Cerebellar cortex (tissue), 1 donor: ENCODE measurements around the gene HDAC4.
A peak's percentile ranks its signal among the peaks of the same experiment; 100 is the strongest.

Experiments used
- DNase-seq: peaks from one replicate; pipeline ENCODE4 v3.0.0-alpha.2; 2015; ENCODE audit warnings: low spot score

HDAC4 gene

DNA sequence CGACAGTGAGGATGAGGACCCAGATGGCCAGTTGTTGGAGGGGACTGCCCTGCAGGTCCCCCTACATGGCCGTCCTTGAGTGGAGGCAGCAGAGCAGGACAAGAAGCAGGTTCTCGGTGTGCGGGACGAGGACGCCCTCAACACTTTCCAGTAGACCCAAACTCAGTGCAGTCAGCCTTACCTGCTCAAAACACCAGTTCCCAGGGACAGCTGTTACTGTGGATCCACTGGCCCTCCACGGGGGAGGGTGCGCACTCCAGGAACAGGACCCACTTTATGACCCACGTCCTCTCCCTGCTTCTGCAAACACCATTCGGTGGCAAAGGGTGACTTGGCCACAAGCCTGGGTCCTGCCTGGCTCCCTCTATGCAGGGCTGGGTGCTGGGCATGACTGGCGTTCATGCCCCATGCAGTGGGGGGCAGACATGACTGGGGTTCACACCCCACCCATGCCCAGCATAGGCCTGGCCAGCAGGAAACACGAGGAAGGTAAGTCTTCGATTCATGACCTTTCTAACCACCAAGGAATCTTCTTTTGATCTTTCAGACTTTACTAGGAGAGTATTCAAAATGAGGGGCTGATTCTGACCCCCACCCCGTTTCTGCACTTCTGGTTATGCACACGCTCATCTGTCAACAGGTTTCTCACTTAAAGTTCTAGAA, 233.7 kb downstream of the HDAC4 start:
- DNase-seq, result no peak

DNA sequence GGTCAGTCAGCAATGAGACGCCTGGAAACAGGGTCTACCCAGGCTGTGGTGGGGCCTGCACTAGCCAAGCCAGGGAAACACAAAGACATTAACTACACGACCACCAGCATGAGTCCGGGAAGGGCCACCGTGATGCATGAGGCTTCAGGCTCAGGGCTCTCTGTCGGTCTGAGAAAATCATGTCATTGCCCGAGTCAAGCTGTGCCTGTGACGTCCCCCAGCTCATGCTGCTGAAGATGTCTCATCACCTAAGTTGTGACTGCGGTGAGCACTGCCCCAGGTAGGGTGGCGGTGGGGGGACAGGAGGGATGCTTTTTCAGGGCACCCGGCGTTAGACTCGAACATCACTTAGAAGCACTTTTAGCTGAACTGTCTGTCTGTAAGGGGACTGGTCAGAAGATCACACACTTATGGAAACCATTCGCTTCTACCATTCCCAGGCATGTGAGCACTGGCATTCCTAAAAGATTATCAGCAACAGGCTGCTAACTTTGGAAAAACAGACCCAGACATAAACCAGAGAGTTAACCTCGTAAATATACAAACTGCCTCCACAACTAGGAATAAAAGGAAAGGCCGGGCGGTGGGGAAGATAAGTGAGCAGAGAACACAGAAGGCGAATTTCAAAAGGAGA, 234.5 kb downstream of the HDAC4 start:
- no peak for DNase-seq

DNA sequence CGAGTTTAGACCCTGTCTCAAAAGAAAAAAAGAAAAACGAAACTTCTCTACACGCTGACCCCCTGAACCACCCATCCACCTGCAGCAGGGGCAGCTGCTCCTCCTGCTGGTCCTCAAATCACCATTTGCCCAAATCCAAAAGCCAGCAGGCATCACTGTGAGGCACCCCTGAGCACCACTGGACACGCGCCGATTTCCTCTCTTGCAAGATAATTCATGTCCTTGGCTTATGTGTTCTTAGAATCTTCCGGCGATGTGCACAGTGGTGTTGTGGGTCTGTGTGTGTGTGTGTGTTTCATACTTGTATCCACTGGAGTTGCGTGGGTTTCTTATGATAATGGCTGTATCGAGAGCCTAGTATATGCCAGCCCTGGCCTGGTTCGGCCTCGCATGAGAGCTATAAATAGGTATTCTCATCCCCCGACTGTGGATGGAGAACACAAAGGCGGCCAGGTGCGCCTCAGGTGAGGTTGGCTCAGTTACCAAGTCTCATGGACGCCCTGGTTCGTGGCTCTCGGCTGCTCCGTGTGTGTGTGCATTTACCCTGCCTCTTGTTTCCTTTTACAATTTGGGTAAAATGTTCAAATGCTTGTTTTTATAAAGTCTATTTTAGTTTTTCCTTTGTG, 235.5 kb downstream of the HDAC4 start:
- DNase-seq, result peak; percentile 25

DNA sequence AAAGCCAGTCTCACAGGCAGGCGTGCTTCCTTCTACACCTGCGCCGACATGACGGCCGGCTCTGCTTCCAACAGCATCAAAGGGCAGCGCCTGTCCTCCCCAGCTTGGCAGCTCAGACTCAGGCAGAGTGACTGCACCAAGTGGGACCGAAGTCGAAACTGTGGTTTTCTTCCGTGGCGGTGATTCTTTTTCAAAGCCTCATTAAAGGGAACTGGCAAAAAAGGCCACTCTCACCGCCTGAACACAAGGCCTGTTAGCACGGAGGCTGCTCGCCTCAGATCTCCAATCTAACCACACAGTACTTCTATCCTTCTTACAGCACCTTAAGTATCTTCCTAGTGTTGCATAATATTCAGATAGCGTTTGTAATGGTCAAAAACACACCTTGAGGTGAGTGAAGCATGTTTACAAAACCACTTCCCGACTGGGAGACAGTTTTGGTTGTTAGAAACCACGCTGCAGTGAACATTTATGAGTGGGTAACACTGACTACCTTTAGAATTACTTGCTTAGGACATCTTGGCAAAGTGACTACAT, 236.4 kb downstream of the HDAC4 start:
- no peak for DNase-seq

DNA sequence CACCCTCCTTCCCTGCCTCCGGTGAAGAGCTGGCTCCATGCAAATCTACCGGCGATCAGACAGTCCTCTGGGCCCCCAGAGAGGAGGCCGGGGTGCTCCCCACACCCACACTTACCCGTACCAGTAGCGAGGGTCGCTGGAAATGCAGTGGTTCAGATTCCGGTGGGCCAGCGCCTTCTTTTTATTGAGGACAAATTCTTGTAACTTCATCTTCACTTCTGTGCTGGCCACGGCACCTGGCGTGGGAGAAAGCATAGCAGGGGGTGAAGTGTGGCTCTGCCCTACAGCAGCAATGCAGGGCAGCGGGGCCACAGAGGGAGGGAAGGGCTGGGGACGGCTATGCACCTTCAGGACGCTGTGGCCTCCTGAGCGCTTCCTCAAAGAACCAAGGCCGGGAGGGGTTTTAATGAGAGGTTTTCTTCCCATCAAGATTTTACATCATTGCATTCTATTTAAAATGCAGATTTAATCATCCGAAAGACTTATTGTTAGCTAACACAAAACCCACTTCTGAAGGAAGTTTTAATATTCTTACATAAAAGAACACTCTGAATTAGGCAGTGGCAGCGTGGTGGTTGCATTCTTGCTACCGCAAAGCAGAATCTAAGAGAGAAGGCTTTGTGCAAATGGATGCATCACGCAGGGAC, 237.0 kb downstream of the HDAC4 start:
- DNase-seq, result no peak

DNA sequence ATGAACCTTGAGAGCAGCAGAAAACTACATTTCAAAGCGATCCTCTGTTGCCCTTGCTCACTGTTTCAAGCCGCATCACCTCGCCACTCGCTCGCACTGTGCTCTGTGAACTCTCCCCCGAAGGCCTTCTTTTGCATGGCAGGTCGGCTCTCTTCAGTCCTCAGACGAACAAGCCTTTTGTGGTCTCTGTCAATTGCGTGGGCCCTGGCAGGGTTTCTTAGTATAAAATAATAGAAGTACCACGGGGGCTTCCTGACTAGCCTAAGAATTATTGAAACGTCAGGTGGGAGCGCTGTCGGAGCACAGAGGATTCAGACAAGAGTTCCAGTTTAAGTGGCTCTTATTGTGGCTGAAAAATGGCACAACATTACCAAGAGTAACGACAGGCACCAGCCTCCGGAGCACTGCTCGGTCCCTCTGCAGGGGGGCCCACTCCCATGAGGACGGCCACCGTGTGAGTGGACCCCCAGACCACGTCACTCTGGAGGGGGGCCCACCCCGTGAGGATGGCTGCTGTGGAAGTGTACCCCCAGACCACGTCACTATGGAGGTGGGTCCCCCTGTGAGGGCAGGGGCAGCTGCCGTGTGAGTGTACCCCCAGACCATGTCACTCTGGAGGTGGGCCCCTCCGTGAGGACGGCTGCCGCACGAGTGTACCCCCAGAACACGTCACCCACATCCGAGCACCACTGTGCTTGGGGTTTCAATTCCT, 237.7 kb downstream of the HDAC4 start:
- no peak for DNase-seq

DNA sequence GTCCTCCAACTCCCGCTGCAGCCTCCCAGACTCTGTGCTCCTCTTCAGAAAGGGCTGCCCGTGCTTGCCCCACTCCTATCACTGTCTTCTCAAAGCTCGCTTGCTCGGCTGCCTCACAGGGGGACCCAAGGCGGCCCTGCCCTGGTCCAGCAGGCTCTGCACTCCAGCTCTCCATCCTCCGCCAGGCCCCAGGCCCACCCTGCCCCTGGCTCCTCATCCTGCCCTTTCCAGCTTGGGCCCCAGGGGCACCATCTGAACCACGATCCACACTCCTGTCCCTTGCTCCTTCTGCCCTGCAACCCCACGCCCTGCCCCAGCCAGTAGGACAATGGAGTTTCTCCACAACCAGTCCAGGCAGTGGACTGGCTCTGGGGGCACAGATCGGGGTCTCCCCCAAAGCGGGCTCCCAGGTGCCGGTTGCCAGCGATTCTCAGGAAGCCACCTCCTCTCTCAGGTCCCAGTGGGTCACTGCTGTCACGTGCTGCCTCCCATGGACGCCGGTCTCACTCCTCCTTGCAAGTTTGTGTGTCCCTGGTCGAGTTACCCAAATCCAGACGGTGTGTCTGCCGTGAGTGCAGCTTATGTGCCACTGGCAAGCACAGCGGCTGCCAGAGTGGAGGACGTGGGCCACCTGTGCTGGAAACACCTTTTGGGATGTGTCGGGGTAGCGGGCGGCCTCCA, 238.5 kb downstream of the HDAC4 start:
- DNase-seq, result no peak

DNA sequence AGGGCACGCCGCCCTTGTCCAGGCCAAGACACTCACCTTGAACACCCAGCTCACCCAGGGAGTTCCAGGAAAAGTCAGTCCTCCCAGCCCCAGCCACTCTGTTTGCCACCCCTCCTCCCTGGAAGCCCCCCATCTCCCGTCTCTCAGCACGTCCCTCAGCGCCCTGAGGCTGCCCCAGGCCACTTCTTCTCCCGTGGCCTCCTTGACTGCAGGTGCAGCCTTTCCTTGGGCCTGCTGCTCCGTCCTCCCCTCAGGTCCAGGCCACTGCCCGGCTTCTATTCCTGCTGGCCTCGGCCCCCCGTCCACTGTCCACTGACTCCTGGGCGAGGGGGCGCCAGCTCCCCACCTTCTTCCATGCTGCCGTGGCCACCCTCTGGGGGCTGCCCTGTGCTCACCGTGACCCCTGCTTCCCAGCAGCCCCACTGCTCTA, 239.1 kb downstream of the HDAC4 start:
- no peak for DNase-seq

DNA sequence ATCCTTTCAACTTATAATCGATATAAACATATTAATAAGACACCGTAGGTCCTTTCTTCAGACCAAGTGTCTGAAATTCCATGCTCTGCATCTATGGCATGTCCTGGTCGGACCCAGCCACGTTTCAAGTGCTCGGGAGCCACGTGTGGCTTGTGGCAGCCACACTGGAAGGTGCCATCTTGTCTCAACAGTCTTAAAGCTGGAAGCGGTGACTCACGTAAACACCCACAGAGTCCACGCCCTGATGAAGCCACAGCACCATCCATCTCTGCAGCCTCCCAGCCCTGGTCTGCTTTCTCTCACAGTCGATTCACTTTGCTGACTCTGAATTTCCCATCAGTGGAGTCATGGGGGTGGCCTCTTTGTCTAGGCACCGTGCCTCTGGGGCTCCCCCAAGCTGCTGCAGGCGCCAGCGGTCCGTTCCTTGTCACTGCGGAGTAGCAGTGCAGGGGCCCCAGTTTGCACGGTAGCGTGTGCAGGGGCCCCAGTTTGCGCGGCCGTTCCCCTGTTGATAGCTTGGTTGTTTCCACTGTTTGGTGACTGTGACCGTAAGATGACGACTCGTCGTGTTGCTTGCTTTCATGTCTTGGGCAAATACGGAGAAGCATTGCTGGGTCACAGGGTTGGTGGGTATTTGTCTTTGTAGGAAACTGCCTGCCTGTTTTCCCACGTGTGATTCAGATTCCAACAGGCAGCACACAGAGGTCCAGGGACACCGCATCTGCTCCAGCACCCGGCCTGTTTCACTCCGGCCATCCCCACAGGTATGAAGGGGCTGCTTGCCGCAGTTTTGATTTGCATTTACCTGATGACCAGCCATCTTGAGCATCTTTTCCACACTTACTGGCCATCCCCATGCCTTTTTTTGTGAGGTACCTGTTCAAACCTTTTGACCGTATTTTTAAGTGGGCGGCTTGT, 240.3 kb downstream of the HDAC4 start:
- no peak for DNase-seq

DNA sequence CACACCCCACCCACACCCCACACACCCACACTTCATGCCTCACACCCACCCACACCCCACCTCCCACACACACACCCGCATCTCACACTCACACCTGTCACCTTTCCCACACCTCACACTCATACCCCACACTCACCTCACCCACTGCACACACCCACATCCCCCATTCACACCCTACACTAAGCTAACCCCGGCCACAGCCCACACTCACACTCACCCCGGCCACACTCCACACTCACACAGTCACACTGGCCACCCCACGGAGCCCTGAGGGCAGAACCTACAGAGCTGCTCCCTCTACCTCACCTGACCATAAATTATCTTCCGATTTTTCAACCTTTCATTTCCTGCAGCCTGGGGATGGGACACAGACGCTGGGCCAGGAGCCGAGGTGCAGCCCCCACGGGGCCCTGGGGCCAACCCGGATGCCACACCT, 241.3 kb downstream of the HDAC4 start:
- DNase-seq, result no peak

DNA sequence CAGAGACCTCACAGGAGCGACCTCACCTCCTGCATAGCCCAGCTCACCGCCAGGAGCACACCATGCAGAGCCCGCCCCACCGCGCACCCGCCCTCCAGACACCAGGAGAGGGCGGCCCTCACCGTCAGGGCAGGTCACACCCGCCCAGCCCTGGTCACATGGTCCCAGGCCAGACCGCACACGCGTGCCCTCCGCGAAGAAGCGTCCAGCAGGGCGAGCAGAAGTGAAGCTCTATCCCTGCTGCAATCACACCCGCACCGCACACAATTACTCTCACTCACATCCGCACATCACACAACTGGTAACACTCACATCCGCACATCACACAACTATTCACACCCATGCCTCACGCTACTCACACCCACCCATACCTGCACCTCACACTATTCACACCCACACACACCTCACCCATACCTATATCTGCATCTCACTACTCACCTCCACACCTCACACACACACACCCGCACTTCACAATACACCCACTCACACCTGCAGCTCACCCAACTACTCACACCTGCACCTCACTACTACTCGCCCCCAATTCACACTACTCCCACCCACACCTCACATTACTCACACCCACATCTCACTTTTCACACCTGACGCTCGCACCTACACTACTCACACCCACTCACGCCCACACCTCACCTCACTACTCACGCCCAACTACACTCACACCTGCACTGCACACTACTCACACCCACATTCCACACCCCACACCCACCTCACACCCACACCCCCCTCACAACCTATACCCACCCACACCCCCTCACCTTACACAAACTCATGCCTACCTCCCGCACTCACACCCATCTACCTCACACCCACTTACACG, 242.0 kb downstream of the HDAC4 start:
- no peak for DNase-seq

DNA sequence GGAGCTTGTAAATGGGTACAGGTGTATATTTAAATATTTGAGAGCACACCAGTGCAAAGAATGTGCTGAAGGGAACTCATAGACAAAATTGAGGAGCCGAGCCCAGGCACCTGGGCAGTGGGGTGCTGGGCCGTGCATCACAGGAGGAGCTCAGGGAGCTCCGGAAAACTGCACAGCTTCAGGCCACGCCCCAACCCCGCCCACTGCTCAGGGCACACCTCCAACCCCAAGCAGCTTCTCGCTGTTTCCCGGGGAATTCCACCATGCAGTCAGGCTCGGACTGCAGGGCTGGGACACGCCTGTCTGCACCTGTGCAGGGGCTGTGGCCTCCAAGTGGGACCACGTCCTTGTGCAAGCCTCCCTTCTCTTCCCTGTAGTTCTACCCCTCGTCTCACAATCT, 243.0 kb downstream of the HDAC4 start:
- no peak for DNase-seq

DNA sequence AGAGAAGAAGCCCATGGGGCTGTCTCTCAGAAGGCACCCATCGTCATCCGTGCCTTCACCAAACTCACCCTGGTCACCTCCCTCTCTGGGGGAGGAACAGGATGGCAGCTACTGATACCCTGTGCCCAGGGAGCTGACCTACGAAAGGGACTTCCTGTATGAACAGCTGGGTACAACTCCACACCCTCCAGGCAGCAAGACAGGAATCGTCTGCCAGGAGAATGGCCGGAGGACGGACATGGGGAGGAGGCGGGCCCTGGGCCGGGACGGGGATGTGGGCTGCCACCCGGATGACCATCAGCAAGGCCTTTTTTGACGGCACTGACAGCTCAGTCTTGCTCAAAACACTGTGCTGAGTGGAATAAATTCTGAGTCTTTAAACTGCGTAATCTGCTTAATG, 243.6 kb downstream of the HDAC4 start:
- no peak for DNase-seq

DNA sequence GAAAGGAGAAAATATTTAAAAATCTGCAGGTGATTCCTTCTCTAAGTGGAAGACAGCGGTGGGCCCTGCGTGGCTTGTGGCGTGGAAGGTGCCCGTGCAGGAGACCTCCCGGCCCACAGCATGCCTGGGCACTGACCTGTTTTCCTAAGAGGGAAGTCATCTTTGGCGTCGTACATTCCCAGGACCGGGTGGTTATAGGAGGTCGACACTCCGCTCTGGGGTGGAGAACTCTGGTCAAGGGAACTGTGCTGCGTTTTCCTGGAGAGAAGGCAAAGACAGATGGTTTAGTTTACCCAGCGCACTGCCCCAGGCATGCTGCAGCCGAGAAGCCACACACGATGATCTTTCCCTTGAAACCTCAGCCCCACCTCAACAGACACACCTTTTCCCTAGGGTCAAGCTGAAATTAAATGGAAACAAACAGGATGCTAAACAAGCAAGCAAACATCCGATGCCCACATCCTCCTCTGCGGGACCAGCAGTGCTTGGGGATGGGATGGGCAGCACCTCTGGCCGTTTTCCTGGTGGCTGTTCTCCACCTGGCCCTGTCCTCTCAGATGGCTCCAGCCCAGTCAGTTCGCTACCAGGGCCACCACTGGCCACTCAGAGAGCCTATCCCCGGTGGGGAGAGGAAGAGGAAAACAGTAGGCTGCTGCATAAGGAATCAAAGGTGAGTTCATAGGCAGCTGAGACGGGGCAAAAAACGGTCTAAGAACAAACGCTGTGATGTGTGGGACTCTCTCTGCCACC, 244.1 kb downstream of the HDAC4 start:
- DNase-seq, result no peak

DNA sequence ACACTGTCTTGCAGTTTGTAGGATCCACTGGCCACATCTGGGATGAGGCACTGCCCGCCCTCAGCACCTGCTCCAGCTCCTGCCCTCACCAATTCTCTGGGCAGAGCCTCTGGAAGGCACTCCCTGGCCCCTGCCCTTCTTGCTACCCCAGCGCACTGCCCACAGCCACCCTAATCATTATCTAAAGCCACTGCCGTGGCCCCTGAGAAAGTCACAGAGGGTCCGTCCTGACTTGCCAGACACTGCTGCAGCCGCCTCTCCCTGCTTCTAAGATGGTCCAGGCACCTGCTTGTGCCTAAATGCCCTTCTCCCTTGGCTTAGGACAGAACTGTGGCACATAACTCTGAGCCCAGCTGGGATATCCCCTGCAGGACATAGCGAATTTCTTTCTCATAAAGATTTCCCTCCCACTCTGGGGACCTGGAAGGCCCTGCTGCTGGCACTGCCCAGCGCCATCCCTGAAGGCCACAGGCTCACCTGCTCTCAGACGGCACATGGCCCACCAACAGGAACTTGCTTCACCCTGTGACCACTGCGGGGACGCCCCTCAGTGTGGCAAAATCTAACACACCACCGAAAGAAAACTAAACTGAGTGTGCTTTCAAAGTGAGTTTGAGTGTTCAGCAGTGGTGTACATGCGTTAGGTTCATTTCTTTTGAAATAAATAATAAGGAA, 244.9 kb downstream of the HDAC4 start:
- DNase-seq, result no peak

DNA sequence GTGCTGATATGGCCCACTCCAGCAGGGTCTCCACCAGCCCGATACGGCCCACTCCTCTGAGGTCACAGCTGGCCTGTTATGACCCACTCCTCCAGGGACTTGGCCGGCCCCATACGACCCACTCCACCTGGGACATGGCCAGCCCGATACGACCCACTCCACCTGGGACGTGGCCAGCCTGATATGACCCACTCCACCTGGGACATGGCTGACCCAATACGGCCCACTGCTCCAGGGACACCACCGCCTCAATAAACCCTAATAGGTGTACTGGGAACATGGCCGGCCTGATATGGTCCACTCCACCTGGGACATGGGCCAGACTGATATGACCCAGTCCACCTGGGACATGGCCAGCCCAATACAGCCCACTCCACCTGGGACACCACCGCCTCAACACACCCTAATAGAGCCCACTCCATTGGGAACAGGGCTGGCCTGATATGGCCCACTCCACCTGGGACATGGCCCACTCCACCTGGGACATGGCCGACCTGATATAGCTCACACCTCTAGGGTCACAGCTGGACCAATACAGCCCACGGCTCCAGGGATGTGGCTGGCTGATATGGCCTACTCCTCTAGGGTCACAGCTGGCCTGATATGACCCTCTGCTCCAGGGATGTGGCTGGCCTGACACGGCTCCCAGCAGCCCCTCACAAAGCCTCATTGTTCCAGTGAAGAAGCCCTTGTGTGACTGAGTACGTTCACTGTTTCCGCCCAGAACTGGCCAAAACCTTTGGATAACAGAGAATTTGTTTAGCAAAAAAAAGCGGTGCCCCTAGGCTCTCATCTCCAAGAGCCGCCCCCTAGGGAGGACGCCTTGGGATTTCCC, 245.6 kb downstream of the HDAC4 start:
- no peak for DNase-seq
